ENCODE measurements around the gene SUSD6.

DNA sequence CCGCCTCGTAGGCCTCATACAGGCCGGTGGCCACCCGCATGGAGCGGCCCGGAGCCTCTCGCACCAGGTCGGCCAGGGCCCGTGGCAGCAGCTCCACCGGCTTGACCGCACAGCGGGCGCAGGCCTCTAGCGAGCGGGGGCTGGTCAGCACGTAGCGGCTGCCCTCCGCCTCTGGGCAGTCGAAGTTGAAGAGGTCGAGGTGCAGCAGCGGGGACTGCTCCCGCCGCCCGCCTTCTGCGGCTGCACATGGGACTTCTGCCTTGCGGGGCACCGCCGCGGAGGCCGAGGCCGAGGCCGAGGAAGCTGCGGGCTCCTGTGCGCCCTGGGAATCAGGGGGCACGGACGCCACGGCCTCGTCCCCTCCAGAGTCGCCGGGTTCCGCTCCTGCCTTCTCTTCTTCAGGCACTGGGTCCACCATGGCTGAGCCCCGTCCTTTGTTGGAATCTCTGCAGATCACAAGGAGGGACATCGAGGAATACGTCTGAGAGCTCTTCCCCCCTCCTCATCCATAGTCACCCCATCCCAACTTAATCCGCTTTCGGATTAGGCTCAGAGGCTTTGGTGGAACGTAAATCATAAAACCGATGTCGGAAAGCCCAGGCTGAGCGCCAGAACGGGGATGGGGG is 38.1 kb upstream of the SUSD6 start:
- TF ChIP-seq TAF1 (IDR thresholded peaks at IDR 0.05; ENCODE audit: borderline replicate concordance, low read depth, low read length) (no peak), POLR2A (IDR thresholded peaks at IDR 0.05; ENCODE audit: low read depth, low read length) (no peak)
